ENCODE data around the gene CDK19. TPM values are rescaled to one million over a fixed set of nuclear protein-coding genes. Genes with fewer than 3 reads are reported as not detected.

Gene CDK19
- total and polyA plus RNA-seq, 9 of the 15 experiments (the other 6 are each of a cell fraction or from before 2014, with no cell fraction given) = 3.8 to 15.2 (median 7.4) TPM

- no peak for TF ChIP-seq MAZ (CRISPR knock-in tag; conservative IDR thresholded peaks at IDR 0.05 in 1 of 2, IDR thresholded peaks at IDR 0.05 in 1 of 2)
- TF ChIP-seq ZBTB49 (CRISPR knock-in tag; IDR thresholded peaks at IDR 0.05; ENCODE audit: borderline replicate concordance) = no peak
- TF ChIP-seq ZNF431 (CRISPR knock-in tag; IDR thresholded peaks at IDR 0.05) = no peak
- TF ChIP-seq MECOM (CRISPR knock-in tag; IDR thresholded peaks at IDR 0.05) = no peak
- TF ChIP-seq SMAD1 (IDR thresholded peaks at IDR 0.05; ENCODE audit: low read depth, low read length, partially characterized antibody) = no peak
- no peak for TF ChIP-seq NR3C1 (CRISPR knock-in tag; IDR thresholded peaks at IDR 0.05)
- peak; percentile 30; the same call in 1 of the 2 replicates for TF ChIP-seq NFE2L1 (tag; IDR thresholded peaks at IDR 0.05; ENCODE audit: borderline replicate concordance, low read depth)
- TF ChIP-seq DDX20 (tag; IDR thresholded peaks at IDR 0.05; ENCODE audit: low read depth) = peak; percentile 92
- no peak for TF ChIP-seq JUNB (CRISPR knock-in tag; conservative IDR thresholded peaks at IDR 0.05)
- TF ChIP-seq HMG20A (CRISPR knock-in tag; conservative IDR thresholded peaks at IDR 0.05) = no peak
- TF ChIP-seq CEBPB (tag; IDR thresholded peaks at IDR 0.05) = no peak
- peak; percentile 27; the same call in 1 of the 2 replicates for TF ChIP-seq NFXL1 (CRISPR knock-in tag; IDR thresholded peaks at IDR 0.05)
- no peak for TF ChIP-seq ZNF408 (CRISPR knock-in tag; IDR thresholded peaks at IDR 0.05; ENCODE audit: low read depth)
- TF ChIP-seq SIX5 (IDR thresholded peaks at IDR 0.05; ENCODE audit: borderline replicate concordance in 1 of 2, insufficient read depth in 1 of 2, low read depth in 1 of 2, low read length in 2 of 2) = no peak
- TF ChIP-seq U2AF1 (optimal IDR thresholded peaks at IDR 0.05; ENCODE audit: low read depth, low read length) = no peak
- no peak for TF ChIP-seq POLR2G (IDR thresholded peaks at IDR 0.05; ENCODE audit: low read depth, low read length)
- no peak for TF ChIP-seq E4F1 (CRISPR knock-in tag; IDR thresholded peaks at IDR 0.05; ENCODE audit: borderline replicate concordance)
- TF ChIP-seq TFAM (CRISPR knock-in tag; conservative IDR thresholded peaks at IDR 0.05) = no peak
- no peak for TF ChIP-seq POU5F1 (IDR thresholded peaks at IDR 0.05; ENCODE audit: borderline replicate concordance, low read depth, low read length, partially characterized antibody)
- no peak for TF ChIP-seq TAF1 (IDR thresholded peaks at IDR 0.05; ENCODE audit: control insufficient read depth, extremely low read depth, insufficient read depth, low read length, severe bottlenecking)
- TF ChIP-seq ELF2 (CRISPR knock-in tag; IDR thresholded peaks at IDR 0.05) = no peak
- TF ChIP-seq TAF7 (tag; IDR thresholded peaks at IDR 0.05) = peak; percentile 41; the same call in 1 of the 2 replicates
- no peak for TF ChIP-seq ZBED1 (IDR thresholded peaks at IDR 0.05)
- no peak for TF ChIP-seq ZKSCAN1 (IDR thresholded peaks at IDR 0.05; ENCODE audit: low read depth, low read length)
Measured at GRCh38 chr6:110574817-110575216, 240.5 kb downstream of the CDK19 start (continued).

Measured in K562 (cell line).